ENCODE measurements around the gene FCHSD2. TPM values are rescaled to one million over a fixed set of nuclear protein-coding genes. Genes with fewer than 3 reads are reported as not detected.

FCHSD2 gene
- total RNA-seq, 4 donors from 2014 or later: 6.7 to 14.7 (median 8.5) TPM

DNA sequence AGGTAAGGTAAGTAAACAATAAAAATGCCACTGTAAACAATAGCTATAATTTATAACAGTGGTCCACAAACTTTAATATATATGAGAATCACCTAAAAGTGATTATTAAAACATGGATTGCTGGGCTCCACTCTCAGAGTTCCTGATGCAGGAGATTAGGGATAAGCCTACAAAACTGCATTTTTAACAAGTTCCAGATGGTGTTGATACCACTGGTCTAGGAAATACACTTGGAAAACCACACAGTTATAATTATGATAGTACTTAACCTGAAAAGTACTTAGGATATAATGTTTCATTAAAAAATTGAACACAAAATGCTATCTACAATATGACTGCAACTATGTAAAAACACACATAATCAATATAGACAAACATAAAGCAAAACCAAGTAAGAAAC is 20.4 kb downstream of the FCHSD2 start:
- H3K4me3 ChIP-seq (ENCODE audit: low read depth, poor library complexity, severe bottlenecking): no peak overlapping the region
- TF ChIP-seq POLR2A (IDR thresholded peaks at IDR 0.05): no peak
- TF ChIP-seq, protein P1, sequence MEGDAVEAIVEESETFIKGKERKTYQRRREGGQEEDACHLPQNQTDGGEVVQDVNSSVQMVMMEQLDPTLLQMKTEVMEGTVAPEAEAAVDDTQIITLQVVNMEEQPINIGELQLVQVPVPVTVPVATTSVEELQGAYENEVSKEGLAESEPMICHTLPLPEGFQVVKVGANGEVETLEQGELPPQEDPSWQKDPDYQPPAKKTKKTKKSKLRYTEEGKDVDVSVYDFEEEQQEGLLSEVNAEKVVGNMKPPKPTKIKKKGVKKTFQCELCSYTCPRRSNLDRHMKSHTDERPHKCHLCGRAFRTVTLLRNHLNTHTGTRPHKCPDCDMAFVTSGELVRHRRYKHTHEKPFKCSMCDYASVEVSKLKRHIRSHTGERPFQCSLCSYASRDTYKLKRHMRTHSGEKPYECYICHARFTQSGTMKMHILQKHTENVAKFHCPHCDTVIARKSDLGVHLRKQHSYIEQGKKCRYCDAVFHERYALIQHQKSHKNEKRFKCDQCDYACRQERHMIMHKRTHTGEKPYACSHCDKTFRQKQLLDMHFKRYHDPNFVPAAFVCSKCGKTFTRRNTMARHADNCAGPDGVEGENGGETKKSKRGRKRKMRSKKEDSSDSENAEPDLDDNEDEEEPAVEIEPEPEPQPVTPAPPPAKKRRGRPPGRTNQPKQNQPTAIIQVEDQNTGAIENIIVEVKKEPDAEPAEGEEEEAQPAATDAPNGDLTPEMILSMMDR (IDR thresholded peaks at IDR 0.05): no peak
- no peak for DNase-seq (ENCODE audit: low spot score in 2 of 2)
- intact Hi-C loops (cut with DNase I; ENCODE audit: low total_unique reads): no loop called here

DNA sequence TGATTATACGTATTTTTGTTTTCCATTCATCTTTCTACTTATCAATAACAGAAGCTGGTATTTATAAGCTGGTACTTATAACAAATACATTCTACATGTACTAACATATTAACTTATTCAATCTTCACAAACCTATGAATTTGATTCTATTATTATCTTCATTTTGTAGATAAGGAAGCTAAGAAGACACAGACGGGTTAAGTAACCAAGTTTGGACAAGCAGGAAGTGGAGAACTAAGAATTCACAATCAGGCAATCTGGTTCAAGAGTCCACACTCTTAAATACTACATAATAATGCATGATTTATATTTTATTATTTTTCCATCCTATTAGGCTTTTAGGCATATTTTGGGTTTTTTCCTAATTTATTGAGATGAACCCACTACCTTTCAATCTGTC is 25.0 kb downstream of the FCHSD2 start:
- intact Hi-C loops (cut with DNase I; ENCODE audit: low total_unique reads): no loop called here
- no peak for TF ChIP-seq POLR2A (IDR thresholded peaks at IDR 0.05)
- TF ChIP-seq, protein P1 (IDR thresholded peaks at IDR 0.05): no peak
- no peak for DNase-seq (ENCODE audit: low spot score in 2 of 2)
- 82 to 90% methylated on average over 2 of the region's 2 CpGs for WGBS, 2 donors
- no peak overlapping the region for H3K4me3 ChIP-seq (ENCODE audit: low read depth, poor library complexity, severe bottlenecking)

DNA sequence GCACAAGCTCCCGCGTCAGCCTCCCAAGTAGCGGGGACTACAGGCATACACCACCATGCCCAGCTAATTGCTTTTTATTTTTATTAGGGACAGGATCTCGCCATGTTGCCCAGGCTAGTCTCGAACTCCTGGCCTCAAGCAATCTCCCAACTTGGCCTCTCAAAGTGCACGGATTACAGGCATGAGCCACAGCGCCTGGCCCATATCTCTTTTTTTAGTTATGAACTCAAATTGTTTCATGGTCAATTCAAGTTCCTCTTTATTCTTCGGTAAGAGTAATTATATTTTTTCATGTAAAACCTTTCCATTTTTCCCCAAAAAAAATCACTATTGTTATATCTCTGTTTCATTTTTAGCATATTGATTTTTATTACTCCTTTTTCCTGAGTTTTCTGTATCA is 25.5 kb downstream of the FCHSD2 start:
- TF ChIP-seq POLR2A (IDR thresholded peaks at IDR 0.05): no peak
- TF ChIP-seq, protein P1 (IDR thresholded peaks at IDR 0.05): no peak
- 89 to 92% methylated on average over 8 of the region's 8 CpGs for WGBS, 2 donors
- intact Hi-C loops (cut with DNase I; ENCODE audit: low total_unique reads): no loop called here

DNA sequence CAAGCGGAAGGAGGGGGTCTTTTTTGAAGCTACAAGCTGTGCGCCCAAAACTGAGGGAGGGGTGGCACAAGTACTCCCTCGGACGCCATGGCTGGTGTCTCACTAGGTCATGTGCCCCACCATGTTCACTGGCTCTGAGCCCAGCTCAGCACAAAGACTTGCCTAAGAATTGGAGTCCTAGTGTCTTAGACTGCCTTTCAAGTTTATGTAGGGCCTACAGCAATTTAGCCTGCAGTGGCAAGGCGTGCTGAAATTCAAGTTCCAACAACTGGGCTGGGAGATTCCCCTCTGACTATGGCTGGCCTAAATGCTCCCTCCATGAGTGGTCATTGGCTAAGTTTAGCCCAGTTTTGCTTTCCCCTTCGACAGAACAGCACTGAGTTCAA is 27.3 kb downstream of the FCHSD2 start:
- WGBS, 2 donors: 53 to 63% methylated on average over 6 of the region's 6 CpGs
- no peak overlapping the region for H3K4me3 ChIP-seq (ENCODE audit: low read depth, poor library complexity, severe bottlenecking)
- DNase-seq (ENCODE audit: low spot score in 2 of 2): no peak
- TF ChIP-seq, protein P1 (IDR thresholded peaks at IDR 0.05): no peak
- no peak for TF ChIP-seq POLR2A (IDR thresholded peaks at IDR 0.05)
- intact Hi-C loops (cut with DNase I; ENCODE audit: low total_unique reads): no loop called here

More for the DNA sequence above, 25.5 kb downstream of the FCHSD2 start:
- DNase-seq (ENCODE audit: low spot score in 2 of 2): no peak
- H3K4me3 ChIP-seq (ENCODE audit: low read depth, poor library complexity, severe bottlenecking): no peak overlapping the region

DNA sequence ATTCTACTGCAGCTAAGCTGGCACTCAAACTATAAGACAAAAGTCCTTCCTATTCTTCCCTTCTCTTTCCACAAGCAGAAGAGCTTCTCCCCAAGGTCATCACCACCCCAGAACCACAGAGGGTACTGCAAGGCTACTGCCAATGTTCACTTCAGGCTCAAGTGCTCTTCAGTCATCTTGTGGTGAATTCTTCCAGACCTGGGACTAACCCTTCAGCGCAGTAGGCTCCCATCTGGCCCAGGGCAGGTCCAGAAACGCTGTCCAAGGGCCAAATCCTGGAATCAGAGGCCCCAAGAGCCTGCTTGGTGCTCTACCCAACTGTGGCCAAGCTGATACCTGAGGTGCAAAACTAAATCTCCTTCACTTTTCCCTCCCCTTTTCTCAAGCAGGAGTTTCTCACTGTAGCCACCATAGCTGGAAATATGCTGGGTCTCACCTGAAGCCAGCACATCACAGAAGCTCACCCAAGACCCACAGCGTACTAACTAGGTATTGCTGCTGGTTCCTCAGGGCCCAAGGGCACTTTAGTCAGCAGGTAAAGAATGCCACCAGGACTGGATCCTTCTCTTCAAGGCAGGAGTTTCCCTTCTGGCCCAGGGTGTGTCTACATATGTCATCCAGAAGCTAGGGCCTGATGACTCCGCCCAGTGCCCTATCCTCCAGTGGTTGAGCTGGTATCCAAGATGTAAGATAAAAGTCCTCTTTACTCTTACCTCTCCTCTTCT is 27.8 kb downstream of the FCHSD2 start:
- no peak for DNase-seq (ENCODE audit: low spot score in 2 of 2)
- TF ChIP-seq POLR2A (IDR thresholded peaks at IDR 0.05): no peak
- TF ChIP-seq, protein P1 (IDR thresholded peaks at IDR 0.05): no peak
- intact Hi-C loops (cut with DNase I; ENCODE audit: low total_unique reads): no loop called here
- 76 to 78% methylated on average over 4 of the region's 4 CpGs for WGBS, 2 donors
- H3K4me3 ChIP-seq (ENCODE audit: low read depth, poor library complexity, severe bottlenecking): no peak overlapping the region

DNA sequence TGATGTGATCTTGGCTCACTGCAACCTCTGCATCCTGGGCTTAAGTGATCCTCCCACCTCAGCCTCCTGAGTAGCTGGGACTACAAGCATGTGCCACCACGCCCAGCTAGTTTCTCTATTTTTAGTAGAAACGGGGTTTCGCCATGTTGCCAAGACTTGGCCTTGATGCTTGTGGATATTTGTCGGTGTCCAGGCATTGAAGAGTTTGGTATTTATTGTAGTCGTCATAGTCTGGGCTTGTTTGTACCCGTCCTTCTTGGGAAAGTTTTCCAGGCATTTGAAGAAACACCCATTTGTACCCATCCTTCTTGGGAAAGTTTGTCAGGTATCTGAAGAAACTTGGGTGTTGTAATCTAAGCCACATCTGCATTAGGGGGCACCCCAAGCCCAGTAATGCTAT is 28.7 kb downstream of the FCHSD2 start:
- no peak for TF ChIP-seq POLR2A (IDR thresholded peaks at IDR 0.05)
- TF ChIP-seq, protein P1 (IDR thresholded peaks at IDR 0.05): no peak
- DNase-seq (ENCODE audit: low spot score in 2 of 2): no peak
- no peak overlapping the region for H3K4me3 ChIP-seq (ENCODE audit: low read depth, poor library complexity, severe bottlenecking)
- WGBS, 2 donors: 71% methylated on average over 6 of the region's 6 CpGs
- intact Hi-C loops (cut with DNase I; ENCODE audit: low total_unique reads): no loop called here

Measured in lower leg skin (tissue), 4 donors.